ENCODE results near the gene TLR6. TPM values are rescaled to one million over a fixed set of nuclear protein-coding genes. Genes with fewer than 3 reads are reported as not detected.
"Not testable (repeated sequence)": the region's sequence is repeated elsewhere in the genome, so short reads cannot be mapped to it uniquely, and the experiment has no call there.

The TLR6 gene
- total and polyA plus RNA-seq, 3 experiments from 2014 or later: 1.2 to 1.3 (median 1.2) TPM

DNA sequence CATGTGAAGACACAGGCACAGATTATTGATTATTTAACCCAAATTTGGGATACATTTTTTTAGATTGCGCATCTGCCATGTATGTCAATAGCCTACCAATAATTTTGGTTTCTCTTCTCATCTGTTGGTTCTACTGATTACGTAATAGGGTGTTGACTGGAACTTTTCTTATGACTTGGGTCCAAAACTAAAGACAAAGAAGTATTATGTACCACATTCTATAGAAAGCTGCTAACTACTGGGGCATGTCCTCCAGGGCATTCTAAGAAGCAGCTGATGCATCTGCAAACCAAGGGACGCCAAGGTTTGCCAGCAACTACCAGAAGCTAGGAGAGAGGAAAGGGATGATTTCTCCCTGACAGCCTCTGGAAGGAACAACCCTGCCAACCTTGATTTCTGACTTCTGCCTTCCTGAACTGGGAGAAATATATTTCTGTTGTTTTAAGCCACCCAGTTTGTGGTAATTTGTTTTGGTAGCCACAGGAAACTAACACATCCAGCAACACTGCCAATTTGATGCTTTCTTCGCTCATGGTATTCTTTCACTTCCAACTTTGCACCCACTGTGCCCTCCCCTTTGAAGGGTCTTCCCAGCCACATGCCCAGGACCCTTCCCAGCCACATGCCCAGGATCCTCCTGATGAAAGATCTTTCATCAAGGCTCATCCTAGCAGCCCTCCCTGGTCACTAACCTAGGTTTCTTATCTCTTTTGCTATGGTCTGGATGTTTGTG lies 36.1 kb downstream of the TLR6 start:
- Mint-ChIP-seq H3K36me3 (peaks cover 0 to 33% (median 3%) of the 10 kb centered on the region in 3 donors), H3K9me3 (peaks cover 3 to 11% (median 11%) of the 10 kb centered on the region in 5 donors), H3K4me1 (peaks cover 7 to 18% (median 11%) of the 10 kb centered on the region in 3 donors), H3K27ac (no peak overlapping the region), H3K4me3 (no peak overlapping the region), H3K27me3 (peaks cover 0 to 7% of the 10 kb centered on the region in 2 donors)
- CTCF ChIA-PET: no interaction called here
- H3K4me3 ChIP-seq (ENCODE audit: low read length): no peak overlapping the region
- POLR2A ChIA-PET: no interaction called here
- no peaks in the 10 kb centered on the region for H3K27me3 ChIP-seq (ENCODE audit: insufficient read depth, low read length, poor library complexity, severe bottlenecking)
- no peak overlapping the region for H3K27ac ChIP-seq (ENCODE audit: low read depth, low read length)
- no peaks in the 10 kb centered on the region for H3K9me3 ChIP-seq (ENCODE audit: low read length)
- H3K36me3 ChIP-seq (ENCODE audit: insufficient read depth, low read length): no peaks in the 10 kb centered on the region
- DNase-seq: no peak
- H3K4me1 ChIP-seq (ENCODE audit: insufficient read depth, low read length): no peaks in the 10 kb centered on the region

- ChIA-PET CTCF (no interaction called here), POLR2A (no interaction called here)
- Histone ChIP-seq H3K9me3 (ENCODE audit: low read length) (no peaks in the 10 kb centered on the region), H3K4me1 (ENCODE audit: insufficient read depth, low read length) (no peaks in the 10 kb centered on the region), H3K36me3 (ENCODE audit: insufficient read depth, low read length) (no peaks in the 10 kb centered on the region), H3K4me3 (ENCODE audit: low read length) (no peak overlapping the region), H3K27me3 (ENCODE audit: insufficient read depth, low read length, poor library complexity, severe bottlenecking) (no peaks in the 10 kb centered on the region), H3K27ac (ENCODE audit: low read depth, low read length) (no peak overlapping the region)
- H3K9me3 Mint-ChIP-seq: peaks cover 3 to 13% (median 12%) of the 10 kb centered on the region in 5 donors
- peaks cover 7 to 18% (median 11%) of the 10 kb centered on the region in 3 donors for H3K4me1 Mint-ChIP-seq
- peaks cover 0 to 31% (median 3%) of the 10 kb centered on the region in 3 donors for H3K36me3 Mint-ChIP-seq
- H3K27ac Mint-ChIP-seq: peak overlapping the region in 1 of 8 donors; percentile 30
- H3K27me3 Mint-ChIP-seq: peaks cover 0 to 7% of the 10 kb centered on the region in 2 donors
- no peak for DNase-seq
- H3K4me3 Mint-ChIP-seq: no peak overlapping the region
Measured at GRCh38 chr4:38819569-38819968, 37.0 kb downstream of the TLR6 start.

DNA sequence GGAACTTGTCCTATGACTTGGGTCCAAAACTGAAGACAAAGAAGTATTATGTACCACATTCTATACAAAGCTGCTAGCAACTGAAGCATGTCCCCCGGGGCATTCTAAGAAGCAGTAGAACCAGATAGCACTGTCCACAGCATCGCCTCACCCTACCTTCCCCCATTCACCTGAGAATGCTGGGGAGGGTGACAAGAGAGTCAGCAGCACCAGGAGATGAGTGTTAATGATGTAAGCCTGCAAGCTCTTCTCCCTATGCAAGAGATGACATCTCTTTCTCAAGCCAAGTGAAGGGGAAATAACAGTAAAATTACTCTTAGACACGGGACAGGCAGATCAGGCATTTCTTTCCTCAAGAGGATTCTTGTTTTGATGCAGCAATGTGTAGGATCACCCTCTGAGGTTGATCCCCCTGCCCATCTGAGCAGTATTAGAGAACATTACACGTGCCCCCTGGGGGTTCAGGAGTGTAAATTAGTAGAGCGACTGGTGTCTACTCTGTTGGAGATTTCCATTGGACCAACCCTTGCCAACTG lies 38.1 kb downstream of the TLR6 start:
- H3K27ac ChIP-seq (ENCODE audit: low read depth, low read length): no peak overlapping the region
- POLR2A ChIA-PET: no interaction called here
- CTCF ChIA-PET: interaction anchor here (1.3 kb wide), 1 partner anchor 59 kb away, joined by 3 read pairs; no protein-coding TSS in a partner anchor

GRCh38 chr4:38815885-38816782 lies 40.5 kb downstream of the TLR6 start:
- peak overlapping the region in 1 of 8 donors; percentile 47 for H3K27ac Mint-ChIP-seq
- H3K9me3 Mint-ChIP-seq: peaks cover 0 to 14% (median 11%) of the 10 kb centered on the region in 5 donors
- H3K36me3 ChIP-seq (ENCODE audit: insufficient read depth, low read length): no peaks in the 10 kb centered on the region
- no peak overlapping the region for H3K4me3 Mint-ChIP-seq
- H3K4me1 ChIP-seq (ENCODE audit: insufficient read depth, low read length): no peaks in the 10 kb centered on the region
- peaks cover 0 to 12% of the 10 kb centered on the region in 2 donors for H3K27me3 Mint-ChIP-seq
- POLR2A ChIA-PET: interaction anchor here (0.5 kb wide), 1 partner anchor 1383 kb away, joined by 3 read pairs; no protein-coding TSS in a partner anchor
- no peak overlapping the region for H3K27ac ChIP-seq (ENCODE audit: low read depth, low read length)
- no peaks in the 10 kb centered on the region for H3K27me3 ChIP-seq (ENCODE audit: insufficient read depth, low read length, poor library complexity, severe bottlenecking)
- peaks cover 0 to 24% (median 0%) of the 10 kb centered on the region in 3 donors for H3K36me3 Mint-ChIP-seq
- CTCF ChIA-PET: interaction anchor here (1.0 kb wide), 1 partner anchor 34 kb away, joined by 3 read pairs; the partner anchor contains the start of gene TLR10
- H3K9me3 ChIP-seq (ENCODE audit: low read length): no peaks in the 10 kb centered on the region
- peaks cover 7 to 18% (median 11%) of the 10 kb centered on the region in 3 donors for H3K4me1 Mint-ChIP-seq
- H3K4me3 ChIP-seq (ENCODE audit: low read length): no peak overlapping the region
- DNase-seq: no peak

More for the DNA sequence above, 38.1 kb downstream of the TLR6 start:
- Mint-ChIP-seq H3K4me3 (no peak overlapping the region), H3K4me1 (peaks cover 7 to 18% (median 11%) of the 10 kb centered on the region in 3 donors), H3K9me3 (peaks cover 3 to 19% (median 15%) of the 10 kb centered on the region in 5 donors), H3K27ac (no peak overlapping the region), H3K36me3 (peaks cover 0 to 30% (median 3%) of the 10 kb centered on the region in 3 donors), H3K27me3 (peaks cover 0 to 9% of the 10 kb centered on the region in 2 donors)
- no peak overlapping the region for H3K4me3 ChIP-seq (ENCODE audit: low read length)
- no peaks in the 10 kb centered on the region for H3K36me3 ChIP-seq (ENCODE audit: insufficient read depth, low read length)
- DNase-seq: no peak
- no peaks in the 10 kb centered on the region for H3K9me3 ChIP-seq (ENCODE audit: low read length)
- no peaks in the 10 kb centered on the region for H3K4me1 ChIP-seq (ENCODE audit: insufficient read depth, low read length)
- no peaks in the 10 kb centered on the region for H3K27me3 ChIP-seq (ENCODE audit: insufficient read depth, low read length, poor library complexity, severe bottlenecking)

- POLR2A ChIA-PET: no interaction called here
- CTCF ChIA-PET: interaction anchor here (1.2 kb wide), 1 partner anchor 70 kb away, joined by 3 read pairs; no protein-coding TSS in a partner anchor
- Mint-ChIP-seq H3K27ac (no peak overlapping the region), H3K27me3 (peaks cover 0 to 12% of the 10 kb centered on the region in 2 donors), H3K4me3 (no peak overlapping the region), H3K9me3 (peaks cover 0 to 14% (median 11%) of the 10 kb centered on the region in 5 donors), H3K36me3 (peaks cover 0 to 24% (median 0%) of the 10 kb centered on the region in 3 donors), H3K4me1 (peaks cover 2 to 3% (median 3%) of the 10 kb centered on the region in 3 donors)
- Histone ChIP-seq H3K36me3 (ENCODE audit: insufficient read depth, low read length) (no peaks in the 10 kb centered on the region), H3K4me3 (ENCODE audit: low read length) (no peak overlapping the region), H3K27ac (ENCODE audit: low read depth, low read length) (no peak overlapping the region), H3K4me1 (ENCODE audit: insufficient read depth, low read length) (no peaks in the 10 kb centered on the region), H3K27me3 (ENCODE audit: insufficient read depth, low read length, poor library complexity, severe bottlenecking) (no peaks in the 10 kb centered on the region), H3K9me3 (ENCODE audit: low read length) (no peaks in the 10 kb centered on the region)
- no peak for DNase-seq
Measured at GRCh38 chr4:38814386-38814785, 42.2 kb downstream of the TLR6 start.

- H3K36me3 Mint-ChIP-seq: peaks cover 0 to 20% (median 0%) of the 10 kb centered on the region in 3 donors
- H3K27ac Mint-ChIP-seq: peak overlapping the region in 1 of 8 donors; percentile 15
- peaks cover 0 to 3% (median 0%) of the 10 kb centered on the region in 3 donors for H3K4me1 Mint-ChIP-seq
- Histone ChIP-seq H3K36me3 (ENCODE audit: insufficient read depth, low read length) (no peaks in the 10 kb centered on the region), H3K4me1 (ENCODE audit: insufficient read depth, low read length) (no peaks in the 10 kb centered on the region), H3K27me3 (ENCODE audit: insufficient read depth, low read length, poor library complexity, severe bottlenecking) (no peaks in the 10 kb centered on the region), H3K9me3 (ENCODE audit: low read length) (no peaks in the 10 kb centered on the region), H3K4me3 (ENCODE audit: low read length) (no peak overlapping the region), H3K27ac (ENCODE audit: low read depth, low read length) (no peak overlapping the region)
- ChIA-PET CTCF (no interaction called here), POLR2A (no interaction called here)
- no peak overlapping the region for H3K4me3 Mint-ChIP-seq
- no peak for DNase-seq
- peaks cover 0 to 14% (median 11%) of the 10 kb centered on the region in 5 donors for H3K9me3 Mint-ChIP-seq
- peaks cover 0 to 8% of the 10 kb centered on the region in 2 donors for H3K27me3 Mint-ChIP-seq
Measured at GRCh38 chr4:38811297-38811696, 45.3 kb downstream of the TLR6 start.

DNA sequence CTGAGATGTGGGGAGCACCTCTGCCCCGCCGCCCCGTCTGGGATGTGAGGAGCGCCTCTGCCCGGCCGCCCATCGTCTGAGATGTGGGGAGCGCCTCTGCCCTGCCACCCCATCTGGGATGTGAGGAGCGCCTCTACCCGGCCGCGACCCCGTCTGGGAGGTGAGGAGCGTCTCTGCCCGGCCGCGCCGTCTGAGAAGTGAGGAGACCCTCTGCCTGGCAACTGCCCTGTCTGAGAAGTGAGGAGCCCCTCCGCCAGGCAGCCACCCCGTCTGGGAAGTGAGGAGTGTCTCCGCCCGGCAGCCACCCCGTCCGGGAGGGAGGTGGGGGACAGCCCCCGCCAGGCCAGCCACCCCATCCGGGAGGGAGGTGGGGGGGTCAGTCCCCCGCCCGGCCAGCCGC lies 49.2 kb downstream of the TLR6 start:
- H3K27me3 Mint-ChIP-seq; H3K27ac ChIP-seq (ENCODE audit: low read depth, low read length); H3K4me3 ChIP-seq (ENCODE audit: low read length); DNase-seq; POLR2A ChIA-PET; H3K36me3 ChIP-seq (ENCODE audit: insufficient read depth, low read length); H3K4me3 Mint-ChIP-seq; H3K27ac Mint-ChIP-seq; H3K4me1 ChIP-seq (ENCODE audit: insufficient read depth, low read length); H3K27me3 ChIP-seq (ENCODE audit: insufficient read depth, low read length, poor library complexity, severe bottlenecking); H3K9me3 ChIP-seq (ENCODE audit: low read length): not testable (repeated sequence)
- H3K36me3 Mint-ChIP-seq: peaks cover 4 to 16% (median 12%) of the 10 kb centered on the region in 3 donors
- CTCF ChIA-PET: interaction anchor here (1.3 kb wide), 1 partner anchor 48 kb away, joined by 3 read pairs; no protein-coding TSS in a partner anchor
- peaks cover 29 to 39% (median 33%) of the 10 kb centered on the region in 3 donors for H3K4me1 Mint-ChIP-seq
- H3K9me3 Mint-ChIP-seq: peaks cover 7 to 11% (median 9%) of the 10 kb centered on the region in 5 donors
